Measurements from ENCODE around the gene TTC7B.

The TTC7B gene

DNA sequence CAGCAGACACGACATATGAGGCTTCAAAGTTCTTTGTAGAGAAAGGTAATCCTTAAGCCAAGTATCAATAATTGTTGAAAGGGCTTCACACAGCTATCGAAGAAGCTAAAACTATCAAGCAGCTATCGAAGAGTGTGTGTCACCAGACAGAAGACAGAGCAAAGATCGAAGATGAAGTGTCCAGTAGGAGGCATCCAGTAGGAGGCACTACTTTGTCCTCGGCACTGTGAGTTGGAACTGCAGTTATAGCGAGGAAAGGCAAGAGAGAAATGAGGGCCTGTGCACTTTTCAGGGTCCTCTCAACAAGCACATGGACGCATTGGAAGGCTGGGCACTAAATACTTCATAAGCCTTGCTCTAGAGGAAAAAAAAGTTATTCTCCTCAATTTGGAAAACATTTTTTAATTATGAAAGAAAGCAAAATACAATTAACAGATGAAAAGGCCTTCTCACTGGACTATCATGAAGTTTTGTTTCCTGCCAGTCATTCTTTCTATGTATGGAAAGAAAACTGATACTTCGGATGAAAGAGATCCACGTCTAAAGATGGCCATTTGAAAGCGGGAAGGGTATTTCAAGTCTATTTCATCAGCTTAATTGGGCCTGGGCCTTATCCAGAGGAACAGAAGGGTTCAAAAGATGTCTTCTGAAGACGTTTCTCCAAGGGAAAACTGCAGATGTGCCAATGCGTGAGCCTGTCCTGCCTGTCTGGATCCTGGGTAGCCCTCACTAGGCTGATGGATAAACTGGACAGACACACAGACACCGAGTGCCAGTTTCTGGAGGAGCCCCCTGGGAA, 244.9 kb downstream of the TTC7B start:
- FAIRE-seq = no peak

- no peak for FAIRE-seq
Observed at GRCh38 chr14:90570461-90570860, 245.8 kb downstream of the TTC7B start.

- no peak for FAIRE-seq
Observed at GRCh38 chr14:90569606-90570387, 246.4 kb downstream of the TTC7B start.

GRCh38 chr14:90569201-90569600, 247.0 kb downstream of the TTC7B start:
- FAIRE-seq = no peak

- no peak for FAIRE-seq
Observed at GRCh38 chr14:90568405-90568804, 247.8 kb downstream of the TTC7B start.

- no peak for FAIRE-seq
Observed at GRCh38 chr14:90567991-90568390, 248.2 kb downstream of the TTC7B start.

DNA sequence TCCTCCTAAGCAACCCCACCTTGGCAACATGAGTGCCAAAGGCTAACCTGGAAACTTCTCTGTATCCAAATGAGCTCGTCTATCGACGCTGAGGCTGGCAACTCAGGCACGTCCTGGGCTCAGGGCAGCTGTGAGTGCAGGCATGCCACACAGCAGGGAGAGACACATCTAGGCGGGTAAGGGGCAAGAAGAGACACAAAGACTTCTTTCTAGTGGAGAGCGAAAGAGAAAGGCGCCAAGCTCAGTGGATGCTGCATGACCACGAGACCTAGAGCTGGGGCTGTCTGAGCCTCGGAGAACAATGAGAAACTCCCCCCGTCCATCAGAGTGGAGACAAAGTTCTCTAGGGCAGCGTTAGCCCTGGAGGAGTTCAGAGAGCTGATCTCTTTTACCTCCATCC, 249.0 kb downstream of the TTC7B start:
- no peak for FAIRE-seq

GRCh38 chr14:90566481-90566880, 249.7 kb downstream of the TTC7B start:
- no peak for FAIRE-seq

- FAIRE-seq = no peak
Observed at GRCh38 chr14:90564496-90564895, 251.7 kb downstream of the TTC7B start.

DNA sequence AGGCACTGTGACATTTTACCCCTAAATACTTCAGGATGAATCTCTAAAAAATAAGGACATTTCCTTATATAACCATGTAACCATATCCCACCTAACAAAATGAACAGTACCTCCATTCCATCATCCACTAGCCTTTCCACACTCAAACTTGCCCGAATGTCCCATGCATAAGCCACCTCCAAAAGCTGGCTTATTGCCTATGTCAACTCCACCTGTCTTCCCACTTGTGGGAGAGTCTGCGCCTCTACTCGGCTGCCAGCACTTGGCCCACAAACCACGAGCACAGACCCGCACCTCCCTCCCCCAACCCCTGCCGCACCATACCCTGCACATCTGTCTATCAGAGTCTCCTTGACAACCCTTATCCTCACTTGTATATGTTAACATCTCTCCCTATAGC, 253.6 kb downstream of the TTC7B start:
- no peak for FAIRE-seq

- FAIRE-seq = no peak
Observed at GRCh38 chr14:90561920-90562319, 254.3 kb downstream of the TTC7B start.

- no peak for FAIRE-seq
Observed at GRCh38 chr14:90560991-90561390, 255.2 kb downstream of the TTC7B start.

DNA sequence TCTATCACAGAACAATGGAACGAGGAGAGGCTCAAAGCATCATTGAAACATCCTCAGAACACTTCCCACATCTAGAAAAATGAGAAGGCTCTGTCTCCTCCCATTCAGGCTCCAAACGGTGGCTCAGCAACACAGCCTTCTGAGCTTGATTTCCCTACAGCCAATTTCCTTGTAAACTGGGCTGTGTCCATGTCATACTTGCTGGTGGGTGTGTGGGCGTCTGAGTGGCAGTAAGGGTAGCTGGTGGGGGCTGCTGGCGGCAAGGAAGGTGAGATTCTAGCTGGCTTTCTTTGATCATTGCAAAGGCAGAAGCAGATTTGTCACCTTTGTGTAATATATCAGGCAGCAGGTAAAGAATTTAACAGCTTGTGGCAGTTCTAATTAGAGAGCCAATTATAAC, 255.7 kb downstream of the TTC7B start:
- no peak for FAIRE-seq

DNA sequence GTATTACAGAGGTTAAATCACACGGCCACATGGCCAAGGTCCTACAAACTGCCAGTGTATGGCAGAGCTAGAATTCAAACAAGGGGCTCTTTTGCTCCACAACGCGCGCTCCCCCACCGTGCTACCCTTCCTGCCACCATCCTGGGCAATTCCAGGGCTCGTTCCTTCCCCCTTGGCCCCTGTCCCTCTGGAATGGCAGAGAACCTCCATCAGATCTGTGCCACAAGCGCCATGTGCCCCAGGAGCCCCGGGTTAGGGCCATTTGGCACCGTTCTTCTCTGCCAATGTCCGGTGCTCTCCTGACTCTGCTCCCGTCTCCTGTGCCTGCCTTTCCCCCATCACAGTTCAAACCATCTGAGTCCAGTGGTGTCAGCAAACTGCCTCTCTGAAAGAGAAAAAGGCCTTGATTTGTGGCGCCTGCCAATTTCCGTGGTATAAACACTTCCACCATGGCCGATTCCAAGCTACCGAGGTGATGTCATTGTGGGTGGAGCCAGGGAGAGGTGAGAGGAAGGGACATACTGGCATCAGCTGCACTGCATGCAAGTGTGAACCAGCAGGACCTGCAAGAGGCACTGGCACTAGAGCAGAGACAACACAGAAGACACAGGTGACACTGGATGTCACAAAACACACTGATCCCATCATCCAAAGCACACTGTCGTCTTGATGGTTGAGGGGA, 256.3 kb downstream of the TTC7B start:
- FAIRE-seq = no peak

DNA sequence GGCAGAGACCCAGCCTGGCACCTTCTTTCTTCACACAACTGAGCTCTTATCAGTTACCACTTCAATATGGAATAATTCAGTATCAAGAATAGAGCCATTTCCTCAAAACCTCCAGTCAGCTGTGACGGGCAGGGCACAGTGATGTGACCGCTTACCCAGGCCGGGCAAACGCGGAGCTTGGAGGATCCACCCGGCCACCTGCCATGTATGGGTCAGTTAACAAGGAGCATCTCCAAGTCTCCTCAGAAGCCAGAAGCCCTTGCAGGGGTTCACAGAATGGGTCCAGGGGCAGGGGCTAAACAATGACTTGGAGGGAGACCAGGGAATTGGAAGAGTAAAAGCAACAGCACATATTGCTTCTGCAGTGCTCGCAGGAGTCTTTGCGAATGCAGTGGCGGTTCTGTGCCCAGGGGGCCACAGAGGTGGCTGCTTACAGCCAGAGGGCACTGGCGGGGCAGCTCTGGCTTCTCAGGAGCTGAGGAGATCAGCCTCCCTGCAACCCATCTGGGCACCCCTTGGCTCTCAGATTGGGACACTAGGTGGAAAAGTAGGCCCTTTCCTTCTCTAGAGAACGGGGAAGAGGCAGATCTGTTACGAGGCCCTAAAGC, 257.1 kb downstream of the TTC7B start:
- FAIRE-seq = no peak

DNA sequence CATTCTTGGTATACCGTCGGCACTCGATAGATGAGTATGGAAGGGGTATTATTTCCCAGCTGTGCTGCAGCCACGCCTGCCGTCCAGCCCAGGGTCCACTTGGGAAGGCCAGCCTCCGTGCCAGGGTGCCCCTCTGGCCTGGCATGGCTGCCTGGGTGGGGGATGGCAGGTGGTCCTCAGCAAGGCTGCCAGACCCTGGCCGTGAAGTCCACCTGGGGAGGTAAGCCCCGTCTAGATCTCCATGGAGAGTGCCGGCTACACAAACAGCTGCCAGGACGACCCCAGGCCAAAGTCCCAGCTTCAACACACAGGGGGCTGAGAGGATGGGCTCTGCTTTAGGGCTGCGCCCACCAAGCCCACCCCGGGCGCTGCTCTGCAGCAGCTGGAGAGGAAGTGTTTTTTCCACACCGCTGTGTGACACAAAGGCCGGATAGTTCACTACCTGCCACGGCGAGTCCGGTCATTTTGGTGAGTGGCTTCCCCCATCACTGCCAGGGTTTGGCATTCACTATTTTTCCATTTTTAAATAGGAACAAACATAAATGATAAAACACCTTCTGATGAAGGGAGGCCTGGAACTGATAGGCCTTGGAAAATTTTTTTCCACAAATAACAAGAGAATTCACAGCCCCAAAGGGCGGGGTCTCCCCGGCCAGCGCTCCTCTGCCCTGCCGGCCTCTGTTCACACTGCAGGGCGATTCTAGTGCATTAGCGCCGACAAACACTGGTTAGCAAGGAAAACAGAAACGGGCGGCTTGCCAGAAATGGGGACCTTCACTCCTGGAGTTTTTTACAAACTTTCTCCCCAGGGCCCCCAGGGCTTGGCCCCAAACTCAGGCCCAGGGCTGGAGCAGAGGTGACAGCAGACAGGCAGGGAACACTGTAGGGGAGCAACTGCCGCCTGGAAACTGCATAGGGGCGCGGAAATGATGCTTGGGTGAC, 257.9 kb downstream of the TTC7B start:
- FAIRE-seq = no peak

GRCh38 chr14:90557516-90557915, 258.7 kb downstream of the TTC7B start:
- no peak for FAIRE-seq

DNA sequence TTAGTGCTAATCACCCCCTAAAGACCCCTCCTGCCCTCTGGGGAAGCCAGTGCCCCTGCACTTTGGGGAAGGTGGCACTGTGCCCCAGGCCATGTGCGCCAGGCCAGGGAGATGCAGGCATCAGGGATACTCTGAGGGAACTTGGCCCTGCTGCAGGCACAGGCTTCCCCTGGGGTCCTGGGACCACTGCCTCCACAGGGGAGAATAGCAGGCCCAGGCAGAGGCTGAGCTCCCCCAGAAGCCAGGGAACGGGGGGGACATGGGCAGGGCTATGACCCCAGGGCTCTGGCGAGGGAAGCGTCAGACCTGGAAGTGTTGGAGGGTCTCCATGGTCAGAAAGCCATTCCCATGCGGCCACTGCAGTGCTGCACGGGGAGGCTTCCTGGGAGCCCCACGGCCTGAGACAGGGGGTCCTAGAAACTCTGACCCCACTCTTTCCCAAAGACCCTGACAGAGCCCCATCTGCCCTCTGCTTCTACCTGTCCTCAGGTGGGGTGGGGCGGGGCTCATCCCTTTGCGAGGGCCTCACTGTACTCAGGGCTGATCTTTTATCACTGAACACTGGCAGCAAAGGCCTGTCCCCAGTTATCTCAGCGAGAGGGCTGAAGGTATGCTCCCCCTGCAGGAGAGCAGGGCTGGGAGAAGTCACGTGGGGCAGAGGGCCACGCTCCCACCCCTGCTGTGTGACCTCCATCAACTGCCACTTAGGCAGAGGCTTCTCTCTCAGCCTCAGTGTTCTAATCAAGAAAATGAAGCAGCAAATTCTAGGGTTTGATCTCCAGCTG, 259.4 kb downstream of the TTC7B start:
- FAIRE-seq = no peak

DNA sequence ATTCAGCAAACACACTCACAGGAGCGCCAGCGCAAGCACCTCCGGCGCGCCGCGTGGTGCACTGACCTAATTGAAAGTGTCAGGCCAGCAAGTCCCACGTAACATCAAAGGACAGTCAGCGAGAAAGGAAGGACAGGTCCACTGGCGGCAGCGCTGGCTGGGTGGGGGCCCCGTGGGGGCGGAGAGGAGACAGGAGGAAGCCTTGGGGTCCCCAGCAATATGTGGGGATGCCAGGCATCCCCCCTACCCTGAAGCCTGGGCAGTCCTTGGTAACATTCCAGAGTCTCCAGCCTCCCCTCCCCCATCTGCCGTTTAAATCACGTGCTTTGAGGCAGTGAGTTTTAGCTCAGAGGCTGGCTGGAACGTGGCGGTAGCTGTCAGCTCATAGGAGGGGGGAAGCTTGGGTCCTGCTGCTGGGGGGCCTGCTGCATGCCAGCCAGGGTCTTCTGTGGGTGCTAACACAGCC, 260.2 kb downstream of the TTC7B start:
- FAIRE-seq = no peak

- no peak for FAIRE-seq
Observed at GRCh38 chr14:90555126-90556011, 260.9 kb downstream of the TTC7B start.

All from colon (tissue), 2 donors.